Measurements from ENCODE around the gene ARID5B. TPM values are rescaled to one million over a fixed set of nuclear protein-coding genes. Genes with fewer than 3 reads are reported as not detected.
A peak's percentile ranks its signal among the peaks of the same experiment; 100 is the strongest.

ARID5B gene
- total RNA-seq, 1 donor from 2014 or later = 51.4 TPM

DNA sequence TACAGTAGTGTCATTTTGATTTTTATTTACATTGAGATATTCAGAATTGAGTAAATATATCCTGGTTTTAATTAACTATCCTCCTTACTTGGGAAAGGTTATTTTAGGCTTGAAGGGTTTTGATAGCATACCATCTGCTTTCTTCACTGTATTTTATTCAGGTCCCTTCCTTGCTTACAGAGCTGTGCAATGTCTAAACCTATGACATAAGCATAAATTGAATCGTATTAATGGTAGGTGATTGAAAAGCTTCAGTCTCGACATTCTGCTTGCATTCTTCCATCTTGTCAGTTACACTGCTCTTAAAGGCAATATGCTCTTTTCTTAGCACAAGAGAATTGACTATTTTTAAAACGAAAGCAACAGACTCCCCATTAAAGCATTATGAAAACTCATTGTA lies 102.5 kb downstream of the ARID5B start:
- TF ChIP-seq, protein P1, sequence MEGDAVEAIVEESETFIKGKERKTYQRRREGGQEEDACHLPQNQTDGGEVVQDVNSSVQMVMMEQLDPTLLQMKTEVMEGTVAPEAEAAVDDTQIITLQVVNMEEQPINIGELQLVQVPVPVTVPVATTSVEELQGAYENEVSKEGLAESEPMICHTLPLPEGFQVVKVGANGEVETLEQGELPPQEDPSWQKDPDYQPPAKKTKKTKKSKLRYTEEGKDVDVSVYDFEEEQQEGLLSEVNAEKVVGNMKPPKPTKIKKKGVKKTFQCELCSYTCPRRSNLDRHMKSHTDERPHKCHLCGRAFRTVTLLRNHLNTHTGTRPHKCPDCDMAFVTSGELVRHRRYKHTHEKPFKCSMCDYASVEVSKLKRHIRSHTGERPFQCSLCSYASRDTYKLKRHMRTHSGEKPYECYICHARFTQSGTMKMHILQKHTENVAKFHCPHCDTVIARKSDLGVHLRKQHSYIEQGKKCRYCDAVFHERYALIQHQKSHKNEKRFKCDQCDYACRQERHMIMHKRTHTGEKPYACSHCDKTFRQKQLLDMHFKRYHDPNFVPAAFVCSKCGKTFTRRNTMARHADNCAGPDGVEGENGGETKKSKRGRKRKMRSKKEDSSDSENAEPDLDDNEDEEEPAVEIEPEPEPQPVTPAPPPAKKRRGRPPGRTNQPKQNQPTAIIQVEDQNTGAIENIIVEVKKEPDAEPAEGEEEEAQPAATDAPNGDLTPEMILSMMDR (IDR thresholded peaks at IDR 0.05; ENCODE audit: unreplicated experiment) = no peak
- Mint-ChIP-seq H3K36me3 (peaks cover 41% of the 10 kb centered on the region), H3K4me3 (no peak overlapping the region), H3K27me3 (ENCODE audit: low read depth) (no peaks in the 10 kb centered on the region), H3K27ac (no peak overlapping the region), H3K4me1 (peaks cover 18% of the 10 kb centered on the region), H3K9me3 (peaks cover 4% of the 10 kb centered on the region)
- DNase-seq (ENCODE audit: low spot score in 2 of 2, unreplicated experiment in 2 of 2) = no peak

- Mint-ChIP-seq H3K27me3 (ENCODE audit: low read depth) (no peaks in the 10 kb centered on the region), H3K27ac (peak overlapping the region; percentile 4), H3K36me3 (peaks cover 29% of the 10 kb centered on the region), H3K9me3 (no peaks in the 10 kb centered on the region), H3K4me3 (no peak overlapping the region), H3K4me1 (peaks cover 18% of the 10 kb centered on the region)
- TF ChIP-seq, protein P1 (IDR thresholded peaks at IDR 0.05; ENCODE audit: unreplicated experiment) = no peak
- DNase-seq (ENCODE audit: low spot score in 2 of 2, unreplicated experiment in 2 of 2) = no peak
Observed at GRCh38 chr10:62005281-62005680, 103.8 kb downstream of the ARID5B start.

- H3K27ac Mint-ChIP-seq = peak overlapping the region; percentile 4
- no peak overlapping the region for H3K4me3 Mint-ChIP-seq
- TF ChIP-seq, protein P1 (IDR thresholded peaks at IDR 0.05; ENCODE audit: unreplicated experiment) = no peak
- H3K9me3 Mint-ChIP-seq = no peaks in the 10 kb centered on the region
- no peaks in the 10 kb centered on the region for H3K27me3 Mint-ChIP-seq (ENCODE audit: low read depth)
- peaks cover 18% of the 10 kb centered on the region for H3K4me1 Mint-ChIP-seq
- H3K36me3 Mint-ChIP-seq = peaks cover 25% of the 10 kb centered on the region
- DNase-seq (ENCODE audit: low spot score in 2 of 2, unreplicated experiment in 2 of 2) = no peak
Observed at GRCh38 chr10:62005687-62006086, 104.2 kb downstream of the ARID5B start.

DNA sequence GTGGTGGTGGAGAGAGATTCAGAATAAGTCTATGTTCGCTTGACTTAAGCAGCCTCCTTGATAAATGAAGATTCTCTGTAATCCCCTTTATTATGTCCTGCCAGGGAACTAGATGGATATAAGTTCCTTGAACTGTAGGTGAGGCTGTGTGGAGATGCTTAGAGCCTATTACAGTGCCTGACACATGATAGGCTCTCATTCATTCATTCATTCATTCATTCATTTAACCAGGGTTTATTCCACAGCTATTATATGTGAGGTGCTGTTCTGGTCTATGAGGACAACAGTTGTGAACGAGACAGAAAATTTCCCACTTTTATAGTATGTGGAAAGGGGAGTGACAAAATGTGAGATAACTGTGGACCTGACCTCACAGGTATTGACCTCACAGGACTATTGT lies 105.6 kb downstream of the ARID5B start:
- peaks cover 22% of the 10 kb centered on the region for H3K36me3 Mint-ChIP-seq
- TF ChIP-seq, protein P1 (IDR thresholded peaks at IDR 0.05; ENCODE audit: unreplicated experiment) = no peak
- H3K27me3 Mint-ChIP-seq (ENCODE audit: low read depth) = no peaks in the 10 kb centered on the region
- no peaks in the 10 kb centered on the region for H3K9me3 Mint-ChIP-seq
- H3K4me3 Mint-ChIP-seq = no peak overlapping the region
- peaks cover 18% of the 10 kb centered on the region for H3K4me1 Mint-ChIP-seq
- DNase-seq (ENCODE audit: low spot score in 2 of 2, unreplicated experiment in 2 of 2) = no peak
- H3K27ac Mint-ChIP-seq = no peak overlapping the region

GRCh38 chr10:62008196-62008595 lies 106.7 kb downstream of the ARID5B start:
- Mint-ChIP-seq H3K27me3 (ENCODE audit: low read depth) (no peaks in the 10 kb centered on the region), H3K9me3 (no peaks in the 10 kb centered on the region), H3K4me1 (peaks cover 15% of the 10 kb centered on the region), H3K27ac (no peak overlapping the region), H3K4me3 (no peak overlapping the region), H3K36me3 (peaks cover 24% of the 10 kb centered on the region)
- DNase-seq (ENCODE audit: low spot score in 2 of 2, unreplicated experiment in 2 of 2) = no peak
- TF ChIP-seq, protein P1 (IDR thresholded peaks at IDR 0.05; ENCODE audit: unreplicated experiment) = no peak

DNA sequence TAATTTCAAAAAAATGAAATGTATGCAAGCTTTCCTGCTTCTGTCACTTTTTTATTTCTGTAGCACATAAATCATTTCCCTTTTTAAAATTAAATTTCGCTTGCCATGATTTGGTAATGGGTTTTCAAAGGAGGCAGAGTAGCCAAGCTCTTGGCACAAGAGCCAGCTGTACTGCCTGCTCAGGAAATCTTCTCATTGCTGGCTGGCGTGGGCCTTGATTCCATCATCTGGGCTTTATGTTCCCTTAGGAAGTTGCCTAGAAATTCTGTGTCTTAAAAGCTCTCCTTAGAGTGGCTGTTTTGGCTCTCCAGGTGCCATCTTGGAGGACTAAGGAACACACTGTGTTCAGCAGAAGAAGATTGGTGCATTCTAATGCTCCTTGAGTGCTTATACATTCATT lies 107.4 kb downstream of the ARID5B start:
- Mint-ChIP-seq H3K27ac (no peak overlapping the region), H3K4me3 (no peak overlapping the region), H3K27me3 (ENCODE audit: low read depth) (no peaks in the 10 kb centered on the region), H3K36me3 (peaks cover 27% of the 10 kb centered on the region), H3K9me3 (no peaks in the 10 kb centered on the region), H3K4me1 (peaks cover 15% of the 10 kb centered on the region)
- no peak for DNase-seq (ENCODE audit: low spot score in 2 of 2, unreplicated experiment in 2 of 2)
- TF ChIP-seq, protein P1 (IDR thresholded peaks at IDR 0.05; ENCODE audit: unreplicated experiment) = no peak
